Stomach (tissue), 4 donors: ENCODE results near the gene ENDOG.

Source experiments
- POLR2A ChIP-seq, 4 donors: fragments of 450-650 bp; IDR thresholded peaks; one replicate each; pipeline ENCODE4 v1.6.1; 2016; ENCODE audit warnings: antibody characterized with exemption in 4 of 4, control low read depth in 2 of 4, mild to moderate bottlenecking in 1 of 4, moderate library complexity in 1 of 4
- POLR2AphosphoS5 ChIP-seq, 3 donors: sonication (generic); formaldehyde crosslinking; IDR thresholded peaks; one replicate each; pipeline ENCODE4 v1.6.1; 2016; ENCODE audit warnings: antibody characterized with exemption in 3 of 3
- TF ChIP-seq, protein P1 (sequence below), 7 experiments: fragments of 450-650 bp in 4 of 7; fragments of 200-600 bp in 3 of 7; sonication (generic) in 3 of 7; IDR thresholded peaks; one replicate each; pipeline ENCODE4 v1.5.1; 2016 to 2019; ENCODE audit warnings: antibody characterized with exemption in 7 of 7, control low read depth in 2 of 7, mild to moderate bottlenecking in 1 of 7

GRCh38 chr9:128798896-128799295 is 19.4 kb upstream of the ENDOG start:
- TF ChIP-seq, protein P1, sequence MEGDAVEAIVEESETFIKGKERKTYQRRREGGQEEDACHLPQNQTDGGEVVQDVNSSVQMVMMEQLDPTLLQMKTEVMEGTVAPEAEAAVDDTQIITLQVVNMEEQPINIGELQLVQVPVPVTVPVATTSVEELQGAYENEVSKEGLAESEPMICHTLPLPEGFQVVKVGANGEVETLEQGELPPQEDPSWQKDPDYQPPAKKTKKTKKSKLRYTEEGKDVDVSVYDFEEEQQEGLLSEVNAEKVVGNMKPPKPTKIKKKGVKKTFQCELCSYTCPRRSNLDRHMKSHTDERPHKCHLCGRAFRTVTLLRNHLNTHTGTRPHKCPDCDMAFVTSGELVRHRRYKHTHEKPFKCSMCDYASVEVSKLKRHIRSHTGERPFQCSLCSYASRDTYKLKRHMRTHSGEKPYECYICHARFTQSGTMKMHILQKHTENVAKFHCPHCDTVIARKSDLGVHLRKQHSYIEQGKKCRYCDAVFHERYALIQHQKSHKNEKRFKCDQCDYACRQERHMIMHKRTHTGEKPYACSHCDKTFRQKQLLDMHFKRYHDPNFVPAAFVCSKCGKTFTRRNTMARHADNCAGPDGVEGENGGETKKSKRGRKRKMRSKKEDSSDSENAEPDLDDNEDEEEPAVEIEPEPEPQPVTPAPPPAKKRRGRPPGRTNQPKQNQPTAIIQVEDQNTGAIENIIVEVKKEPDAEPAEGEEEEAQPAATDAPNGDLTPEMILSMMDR (IDR thresholded peaks at IDR 0.05): no peak
- no peak for TF ChIP-seq POLR2A (IDR thresholded peaks at IDR 0.05)
- no peak for TF ChIP-seq POLR2AphosphoS5 (IDR thresholded peaks at IDR 0.05)
